CD4-positive, CD25-positive, alpha-beta regulatory T cell (primary cell): ENCODE data around the gene STEAP3. TPM values are rescaled to one million over a fixed set of nuclear protein-coding genes. Genes with fewer than 3 reads are reported as not detected.

Experiments used
- ATAC-seq, 2 donors: fragments of 150-1000 bp; cut with Tn5 transposase; one replicate each; pipeline ENCODE4 v1.10.0; 2021; ENCODE audit warnings: low read depth in 2 of 2, moderate number of reproducible peaks in 2 of 2, moderate library complexity in 1 of 2
- DNase-seq, 3 donors: peaks; one replicate each; pipeline versions ENCODE4 v3.0.0 to v3.0.0-alpha.2; 2012 to 2022; ENCODE audit warnings: mixed read lengths in 1 of 3
- H3K27ac ChIP-seq: one replicate; pipeline ENCODE4 v1.7.0; 2013; ENCODE audit warnings: mild to moderate bottlenecking, low read length; ENCODE audit not compliant: insufficient read depth, poor library complexity, severe bottlenecking
- H3K27me3 ChIP-seq: one replicate; pipeline ENCODE4 v1.7.0; 2013; ENCODE audit warnings: low read length; ENCODE audit not compliant: control insufficient read depth, insufficient read depth
- H3K36me3 ChIP-seq: one replicate; pipeline ENCODE4 v1.7.0; 2013; ENCODE audit warnings: mild to moderate bottlenecking, low read length, moderate library complexity; ENCODE audit not compliant: control insufficient read depth, insufficient read depth
- H3K4me1 ChIP-seq: 2 replicates; pipeline ENCODE4 v1.7.0; 2013; ENCODE audit warnings: mild to moderate bottlenecking, low read length; ENCODE audit not compliant: insufficient read depth, control insufficient read depth, poor library complexity, severe bottlenecking
- H3K4me3 ChIP-seq: one replicate; pipeline ENCODE4 v1.7.0; 2013; ENCODE audit warnings: low read depth, mild to moderate bottlenecking, low read length, moderate library complexity
- H3K9me3 ChIP-seq, 2 experiments: 1 replicate in 1 of 2; 2 replicates in 1 of 2; pipeline ENCODE4 v1.7.0; 2013; ENCODE audit warnings: low read length in 2 of 2, mild to moderate bottlenecking in 1 of 2, moderate library complexity in 1 of 2; ENCODE audit not compliant: control insufficient read depth in 2 of 2
- H3K27ac Mint-ChIP-seq, 3 donors: one replicate each; pipeline ENCODE4 v1.8.0; 2020 to 2022; ENCODE audit warnings: mild to moderate bottlenecking in 3 of 3, mixed read lengths in 3 of 3, moderate library complexity in 2 of 3
- H3K27me3 Mint-ChIP-seq: one replicate; pipeline ENCODE4 v1.8.0; 2022; ENCODE audit warnings: mild to moderate bottlenecking, mixed read lengths
- H3K36me3 Mint-ChIP-seq: one replicate; pipeline ENCODE4 v1.8.0; 2020; ENCODE audit warnings: mixed read lengths
- H3K4me1 Mint-ChIP-seq, 4 donors: one replicate each; pipeline ENCODE4 v1.8.0; 2020 to 2022; ENCODE audit warnings: mixed read lengths in 4 of 4, mild to moderate bottlenecking in 1 of 4
- H3K4me3 Mint-ChIP-seq, 4 donors: one replicate each; pipeline ENCODE4 v1.8.0; 2020 to 2022; ENCODE audit warnings: mild to moderate bottlenecking in 4 of 4, mixed read lengths in 4 of 4, moderate library complexity in 3 of 4
- H3K9me3 Mint-ChIP-seq, 7 donors: one replicate each; pipeline ENCODE4 v1.8.0; 2020 to 2022; ENCODE audit warnings: mixed read lengths in 7 of 7, mild to moderate bottlenecking in 3 of 7, moderate library complexity in 2 of 7
- polyA plus RNA-seq, 4 donors: library from polyadenylated mRNA; unstranded; fragments of 300-500 nt; fragmentation: Illumina TruSeq; gene quantifications; one replicate each; pipeline ENCODE4 v1.2.3, GENCODE V29; 2021
- total RNA-seq: library from RNA; stranded (reverse); gene quantifications from one replicate; pipeline ENCODE4 v1.2.3, GENCODE V29; 2022

The STEAP3 gene
- total and polyA plus RNA-seq, 5 donors from 2014 or later: not detected

GRCh38 chr2:119222863-119223520, 642 bp upstream of the STEAP3 start:
- Histone ChIP-seq H3K27me3 (peaks cover 8% of the 10 kb centered on the region), H3K27ac (no peak overlapping the region), H3K9me3 (no peaks in the 10 kb centered on the region), H3K4me1 (no peaks in the 10 kb centered on the region), H3K36me3 (no peaks in the 10 kb centered on the region), H3K4me3 (no peak overlapping the region)
- H3K27ac Mint-ChIP-seq: no peak overlapping the region
- H3K4me1 Mint-ChIP-seq: peaks cover 0 to 5% (median 0%) of the 10 kb centered on the region in 4 donors
- ATAC-seq (no peak), DNase-seq (no peak)
- peaks cover 0 to 3% (median 0%) of the 10 kb centered on the region in 7 donors for H3K9me3 Mint-ChIP-seq
- no peaks in the 10 kb centered on the region for H3K36me3 Mint-ChIP-seq
- peaks cover 50% of the 10 kb centered on the region for H3K27me3 Mint-ChIP-seq
- peak overlapping the region in 1 of 4 donors; percentile 41 for H3K4me3 Mint-ChIP-seq

DNA sequence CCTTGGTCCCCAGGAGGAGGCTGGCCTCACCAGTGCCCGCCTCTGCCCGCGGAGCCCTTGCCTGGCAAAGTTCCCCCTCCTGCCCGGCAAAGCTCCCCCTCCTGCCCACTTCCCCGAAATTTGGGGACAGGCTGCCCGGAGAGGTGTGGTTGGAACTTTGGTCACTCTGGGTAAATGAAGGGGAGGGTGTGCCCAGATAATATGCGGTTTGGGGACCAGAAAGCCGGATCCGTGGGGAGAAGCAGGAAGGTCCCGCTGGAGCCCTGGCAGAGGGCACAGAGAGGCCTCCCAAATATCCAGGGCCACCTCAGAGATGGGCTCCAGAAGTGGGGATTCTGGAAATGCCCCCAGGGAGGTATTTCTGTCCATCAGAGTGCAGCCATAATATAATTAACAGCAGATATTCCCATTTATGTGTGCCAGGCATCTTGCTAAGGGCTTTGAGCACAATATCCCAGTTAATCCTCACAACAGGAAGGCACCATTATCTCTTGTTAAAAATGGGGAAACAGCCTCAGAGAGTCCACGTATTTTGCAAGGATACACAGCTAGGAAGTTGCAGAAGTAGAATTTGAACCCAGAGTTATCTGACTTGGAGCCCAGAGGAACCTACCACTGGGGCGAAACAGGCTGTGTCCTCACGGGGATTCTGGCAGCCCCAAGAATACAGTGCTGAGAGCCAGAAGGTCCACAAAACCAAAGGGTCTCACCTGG, 914 bp downstream of the STEAP3 start:
- Mint-ChIP-seq H3K4me3 (peak overlapping the region in 1 of 4 donors; percentile 86), H3K4me1 (peaks cover 0 to 5% (median 0%) of the 10 kb centered on the region in 4 donors), H3K36me3 (no peaks in the 10 kb centered on the region), H3K27me3 (peaks cover 55% of the 10 kb centered on the region), H3K27ac (no peak overlapping the region), H3K9me3 (peaks cover 0 to 3% (median 0%) of the 10 kb centered on the region in 7 donors)
- Histone ChIP-seq H3K9me3 (no peaks in the 10 kb centered on the region), H3K36me3 (no peaks in the 10 kb centered on the region), H3K4me1 (no peaks in the 10 kb centered on the region), H3K27me3 (peaks cover 8% of the 10 kb centered on the region), H3K27ac (no peak overlapping the region), H3K4me3 (no peak overlapping the region)
- DNase-seq (no peak), ATAC-seq (no peak)

- Histone ChIP-seq H3K27ac (no peak overlapping the region), H3K27me3 (peaks cover 8% of the 10 kb centered on the region), H3K4me3 (no peak overlapping the region), H3K4me1 (no peaks in the 10 kb centered on the region), H3K9me3 (no peaks in the 10 kb centered on the region), H3K36me3 (no peaks in the 10 kb centered on the region)
- Mint-ChIP-seq H3K4me3 (no peak overlapping the region), H3K36me3 (no peaks in the 10 kb centered on the region), H3K27me3 (peaks cover 55% of the 10 kb centered on the region), H3K9me3 (peaks cover 0 to 3% (median 0%) of the 10 kb centered on the region in 7 donors), H3K4me1 (peaks cover 0 to 5% (median 0%) of the 10 kb centered on the region in 4 donors), H3K27ac (no peak overlapping the region)
- no peak for ATAC-seq
- DNase-seq: no peak
These were observed 1.7 kb downstream of the STEAP3 start for GRCh38 chr2:119225105-119225865.

DNA sequence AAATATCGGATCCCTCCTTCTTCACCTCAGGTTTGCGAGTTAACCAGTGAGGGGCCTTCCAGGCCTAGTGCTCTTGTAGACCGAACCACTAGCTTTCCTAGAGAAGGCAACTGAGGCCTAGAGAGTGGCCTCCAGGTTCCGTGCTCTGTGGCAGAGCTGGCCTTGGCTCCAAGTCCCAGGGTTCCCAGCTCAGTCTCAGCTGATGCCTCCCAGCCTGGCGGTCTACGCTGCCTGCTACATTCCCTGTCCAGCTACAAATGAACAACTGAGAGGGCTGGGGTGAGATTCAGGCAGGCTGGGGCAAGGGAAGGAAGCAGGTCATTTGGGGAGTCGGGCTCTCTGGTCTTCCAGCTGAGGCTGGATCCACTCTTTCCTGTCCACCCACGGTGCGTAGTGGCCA, 2.3 kb downstream of the STEAP3 start:
- H3K27me3 Mint-ChIP-seq: peaks cover 49% of the 10 kb centered on the region

DNA sequence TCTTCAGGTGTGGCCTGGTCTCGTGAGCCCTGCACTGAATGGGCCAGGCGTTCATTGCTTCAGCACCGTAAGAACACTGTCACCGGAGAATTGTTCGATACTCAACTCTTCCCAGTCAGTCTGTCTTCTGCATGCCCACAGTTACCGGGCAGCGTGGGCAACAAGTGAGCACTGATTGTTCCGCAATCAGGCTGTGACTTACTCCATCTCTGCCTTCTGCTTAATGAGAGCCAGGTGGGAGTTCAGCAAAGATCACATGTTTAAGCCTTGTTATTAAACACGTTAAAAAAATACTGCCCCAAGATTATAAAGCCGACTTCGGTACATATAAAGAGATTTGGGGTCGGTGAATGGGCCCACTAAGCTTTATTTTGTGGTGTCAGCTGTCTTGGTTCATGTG, 3.7 kb downstream of the STEAP3 start:
- no peaks in the 10 kb centered on the region for H3K36me3 Mint-ChIP-seq
- Histone ChIP-seq H3K27ac (no peak overlapping the region), H3K36me3 (no peaks in the 10 kb centered on the region), H3K4me1 (no peaks in the 10 kb centered on the region), H3K4me3 (no peak overlapping the region), H3K27me3 (peaks cover 5% of the 10 kb centered on the region), H3K9me3 (no peaks in the 10 kb centered on the region)
- peaks cover 0 to 5% (median 0%) of the 10 kb centered on the region in 4 donors for H3K4me1 Mint-ChIP-seq
- H3K27me3 Mint-ChIP-seq: peaks cover 41% of the 10 kb centered on the region
- ATAC-seq (no peak), DNase-seq (no peak)
- H3K9me3 Mint-ChIP-seq: peaks cover 0 to 4% (median 0%) of the 10 kb centered on the region in 7 donors
- H3K27ac Mint-ChIP-seq: no peak overlapping the region
- H3K4me3 Mint-ChIP-seq: no peak overlapping the region

More for the DNA sequence above, 2.3 kb downstream of the STEAP3 start:
- no peak overlapping the region for H3K4me3 Mint-ChIP-seq
- peaks cover 0 to 5% (median 0%) of the 10 kb centered on the region in 4 donors for H3K4me1 Mint-ChIP-seq
- no peaks in the 10 kb centered on the region for H3K4me1 ChIP-seq
- H3K9me3 ChIP-seq: no peaks in the 10 kb centered on the region
- no peak overlapping the region for H3K4me3 ChIP-seq
- no peak overlapping the region for H3K27ac ChIP-seq
- no peak overlapping the region for H3K27ac Mint-ChIP-seq
- peaks cover 0 to 3% (median 0%) of the 10 kb centered on the region in 7 donors for H3K9me3 Mint-ChIP-seq
- no peaks in the 10 kb centered on the region for H3K36me3 Mint-ChIP-seq
- ATAC-seq: no peak
- DNase-seq: no peak
- no peaks in the 10 kb centered on the region for H3K36me3 ChIP-seq
- H3K27me3 ChIP-seq: peaks cover 8% of the 10 kb centered on the region

- Histone ChIP-seq H3K4me3 (no peak overlapping the region), H3K9me3 (no peaks in the 10 kb centered on the region), H3K27me3 (peaks cover 5% of the 10 kb centered on the region), H3K36me3 (no peaks in the 10 kb centered on the region), H3K4me1 (no peaks in the 10 kb centered on the region), H3K27ac (no peak overlapping the region)
- peaks cover 33% of the 10 kb centered on the region for H3K27me3 Mint-ChIP-seq
- H3K36me3 Mint-ChIP-seq: no peaks in the 10 kb centered on the region
- ATAC-seq (no peak), DNase-seq (no peak)
- peaks cover 0 to 4% (median 0%) of the 10 kb centered on the region in 7 donors for H3K9me3 Mint-ChIP-seq
- H3K4me3 Mint-ChIP-seq: no peak overlapping the region
- no peaks in the 10 kb centered on the region for H3K4me1 Mint-ChIP-seq
- H3K27ac Mint-ChIP-seq: no peak overlapping the region
These were observed 4.5 kb downstream of the STEAP3 start for GRCh38 chr2:119228136-119228535.

GRCh38 chr2:119228964-119229363, 5.3 kb downstream of the STEAP3 start:
- no peak overlapping the region for H3K4me3 ChIP-seq
- no peaks in the 10 kb centered on the region for H3K9me3 ChIP-seq
- H3K27me3 ChIP-seq: peaks cover 5% of the 10 kb centered on the region
- H3K4me1 ChIP-seq: no peaks in the 10 kb centered on the region
- no peak overlapping the region for H3K4me3 Mint-ChIP-seq
- ATAC-seq (no peak), DNase-seq (no peak)
- H3K27me3 Mint-ChIP-seq: peaks cover 31% of the 10 kb centered on the region
- no peaks in the 10 kb centered on the region for H3K36me3 Mint-ChIP-seq
- no peak overlapping the region for H3K27ac ChIP-seq
- peaks cover 0 to 4% (median 0%) of the 10 kb centered on the region in 7 donors for H3K9me3 Mint-ChIP-seq
- no peaks in the 10 kb centered on the region for H3K4me1 Mint-ChIP-seq
- H3K36me3 ChIP-seq: no peaks in the 10 kb centered on the region
- no peak overlapping the region for H3K27ac Mint-ChIP-seq
